ENCODE results near the gene TMCC3. TPM values are rescaled to one million over a fixed set of nuclear protein-coding genes. Genes with fewer than 3 reads are reported as not detected.

Gene TMCC3
- total and polyA plus RNA-seq, 9 of the 15 experiments (the other 6 are each of a cell fraction or from before 2014, with no cell fraction given) = not detected

GRCh38 chr12:94633401-94633800, 17.0 kb downstream of the TMCC3 start:
- POLR2A ChIA-PET = no interaction called here
- in situ Hi-C loops (cut with MboI) = no loop called here
- Histone ChIP-seq H3K27ac (ENCODE audit: extremely low read depth, low read depth, low read length) (no peak overlapping the region), H3K9me3 (replicated peaks; ENCODE audit: control insufficient read depth, insufficient read depth, low read depth, low read length) (no peaks in the 10 kb centered on the region), H3K4me2 (ENCODE audit: insufficient read depth, low read length) (no peak overlapping the region), H3K79me2 (ENCODE audit: control insufficient read depth, insufficient read depth, low read length) (no peaks in the 10 kb centered on the region), H3K4me1 (replicated peaks in 1 of 2; ENCODE audit: control insufficient read depth in 2 of 2, insufficient read depth in 2 of 2, low read length in 2 of 2) (no peaks in the 10 kb centered on the region), H3K27me3 (ENCODE audit: control insufficient read depth in 2 of 2, insufficient read depth in 2 of 2, low read length in 2 of 2) (peaks cover 5 to 6% of the 10 kb centered on the region in 2 experiments; a peak in 4 of 5 replicates), H3K9ac (ENCODE audit: insufficient read depth in 1 of 2, low read depth in 2 of 2, low read length in 2 of 2) (no peak overlapping the region), H3K36me3 (ENCODE audit: control insufficient read depth, insufficient read depth, low read length) (no peaks in the 10 kb centered on the region), H3K4me3 (no peak overlapping the region), H4K20me1 (replicated peaks; ENCODE audit: control insufficient read depth, insufficient read depth, low read length) (no peaks in the 10 kb centered on the region), H2AFZ (ENCODE audit: low read depth, low read length) (no peak overlapping the region), H3K9me1 (ENCODE audit: control insufficient read depth, insufficient read depth, low read length) (no peaks in the 10 kb centered on the region)
- no TSS peak for BruUV-seq (replicated peaks)
- CTCF ChIA-PET (ENCODE audit: low intra/inter-chr PET ratio) = no interaction called here
- TF ChIP-seq CLOCK (CRISPR knock-in tag; IDR thresholded peaks at IDR 0.05; ENCODE audit: borderline replicate concordance) (no peak), GATAD2B (IDR thresholded peaks at IDR 0.05; ENCODE audit: borderline replicate concordance) (no peak), TCFL5 (CRISPR knock-in tag; conservative IDR thresholded peaks at IDR 0.05) (no peak), ZBTB11 (CRISPR knock-in tag; IDR thresholded peaks at IDR 0.05) (no peak), SRSF9 (IDR thresholded peaks at IDR 0.05; ENCODE audit: borderline replicate concordance, low read depth, low read length) (no peak), SMAD2 (IDR thresholded peaks at IDR 0.05; ENCODE audit: low read depth, low read length) (no peak), PHF20 (IDR thresholded peaks at IDR 0.05; ENCODE audit: partially characterized antibody) (no peak), PHTF2 (CRISPR knock-in tag; IDR thresholded peaks at IDR 0.05) (no peak), SMC3 (conservative IDR thresholded peaks at IDR 0.05; ENCODE audit: insufficient read depth, low read depth, low read length) (no peak)
- DNase-seq (ENCODE audit: extremely low read depth in 1 of 4, low spot score in 3 of 4) (no peak), FAIRE-seq (no peak), ATAC-seq (no peak)
- WGBS (ENCODE audit: insufficient coverage, low coverage, missing lambda C conversion rate) = 0% methylated on average over 1 of the region's 1 CpG
- intact Hi-C loops (cut with micrococcal nuclease) = no loop called here

Data from K562 (cell line).